Measurements from ENCODE around the gene ZNF283.
A peak's percentile ranks its signal among the peaks of the same experiment; 100 is the strongest.
"Not testable (repeated sequence)": the region's sequence is repeated elsewhere in the genome, so short reads cannot be mapped to it uniquely, and the experiment has no call there.

Gene ZNF283

DNA sequence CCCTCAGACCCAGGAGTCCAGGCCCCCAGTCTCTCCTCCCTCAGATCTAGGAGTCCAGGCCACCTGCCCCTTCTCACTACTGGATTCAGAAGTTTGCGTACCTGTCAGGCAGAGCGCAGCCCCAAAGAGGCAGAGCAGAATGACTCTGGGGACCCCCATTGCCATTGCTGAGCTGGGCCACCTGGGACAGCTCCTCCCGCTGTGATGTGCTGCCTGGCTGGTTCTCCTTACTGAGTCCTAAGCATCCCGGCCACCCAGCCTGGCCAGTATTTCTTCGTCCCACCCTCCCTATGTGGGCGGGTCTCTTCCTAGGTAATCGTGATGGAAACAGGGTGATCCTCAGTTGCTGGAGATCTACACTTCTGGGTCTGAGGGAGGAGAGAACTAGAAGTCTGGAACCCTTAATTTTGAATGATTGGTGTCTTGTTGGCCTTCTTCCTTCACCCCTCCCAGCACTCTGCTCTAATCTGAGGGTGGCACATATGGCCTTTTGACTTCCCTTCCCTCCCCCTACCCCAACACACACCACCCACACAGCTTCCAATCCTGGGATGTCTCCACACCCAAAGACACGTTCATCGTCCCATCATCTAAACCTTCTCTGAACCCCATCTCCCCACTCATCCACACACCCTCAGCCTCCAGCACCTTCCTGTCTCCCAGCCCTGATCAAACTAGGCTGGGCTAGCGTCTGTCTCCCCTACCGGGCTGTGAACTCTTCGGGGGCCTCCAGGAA, 24.7 kb upstream of the ZNF283 start, which contains the start of gene LYPD5:
LYPD5 (minus strand) TSS at position 232 of the 736 bp plus-strand sequence; CDS start at position 165, 67 bp downstream.
- DNase-seq, result no peak

DNA sequence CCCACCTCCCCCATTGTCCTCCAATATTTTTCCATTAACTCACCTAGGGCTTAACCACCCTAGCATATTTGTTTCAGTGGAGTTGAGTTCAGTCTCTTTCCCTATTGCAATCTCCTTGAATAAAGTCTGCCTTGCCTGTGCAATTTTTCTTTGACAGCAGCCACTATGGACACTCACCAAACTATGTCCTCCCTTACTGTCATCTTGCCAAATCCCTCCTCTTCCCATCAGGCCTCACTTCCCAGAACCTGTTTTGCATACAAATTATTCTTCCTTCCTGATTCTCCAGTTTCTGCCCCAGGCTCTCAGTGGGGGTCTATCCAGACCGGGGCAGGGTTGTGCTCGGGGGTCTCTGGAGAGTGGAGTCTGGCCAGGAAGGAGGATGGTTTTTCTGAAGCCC, 22.7 kb upstream of the ZNF283 start:
- DNase-seq, result no peak

DNA sequence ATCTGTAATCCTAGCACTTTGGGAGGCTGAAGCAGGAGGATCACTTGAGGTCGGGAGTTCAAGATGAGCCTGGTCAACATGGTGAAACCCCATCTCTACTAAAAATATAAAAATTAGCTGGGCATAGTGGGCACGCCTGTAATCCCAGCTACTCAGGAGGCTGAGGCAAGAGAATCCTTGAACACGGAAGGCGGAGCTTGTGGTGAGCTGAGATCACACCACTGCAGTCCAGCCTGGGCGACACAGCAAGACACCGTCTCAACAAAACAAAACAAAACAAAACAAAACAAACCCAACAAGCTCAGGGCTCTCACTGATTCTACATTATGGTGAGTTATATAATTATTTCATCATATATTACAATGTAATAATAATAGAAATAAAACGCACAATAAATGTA, 20.7 kb upstream of the ZNF283 start:
- not testable (repeated sequence) for DNase-seq

DNA sequence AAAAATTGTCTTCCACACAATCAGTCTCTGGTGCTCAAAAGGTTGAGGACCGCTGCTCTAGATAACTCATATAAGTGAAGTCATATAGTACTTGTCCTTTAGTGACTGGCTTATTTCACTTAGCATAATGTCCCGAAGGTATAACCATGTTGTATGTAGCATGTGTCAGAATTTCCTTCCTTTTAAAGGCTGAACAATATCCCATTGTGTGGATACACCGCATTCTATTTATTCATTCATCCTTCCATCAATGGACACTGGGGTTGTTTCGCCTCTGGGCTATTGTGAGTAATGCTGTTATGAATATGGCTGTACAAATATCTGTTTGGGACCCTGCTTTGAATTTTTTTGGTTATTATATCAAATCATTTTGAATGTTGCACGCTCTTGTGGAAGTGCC, 20.3 kb upstream of the ZNF283 start:
- DNase-seq, result no peak

DNA sequence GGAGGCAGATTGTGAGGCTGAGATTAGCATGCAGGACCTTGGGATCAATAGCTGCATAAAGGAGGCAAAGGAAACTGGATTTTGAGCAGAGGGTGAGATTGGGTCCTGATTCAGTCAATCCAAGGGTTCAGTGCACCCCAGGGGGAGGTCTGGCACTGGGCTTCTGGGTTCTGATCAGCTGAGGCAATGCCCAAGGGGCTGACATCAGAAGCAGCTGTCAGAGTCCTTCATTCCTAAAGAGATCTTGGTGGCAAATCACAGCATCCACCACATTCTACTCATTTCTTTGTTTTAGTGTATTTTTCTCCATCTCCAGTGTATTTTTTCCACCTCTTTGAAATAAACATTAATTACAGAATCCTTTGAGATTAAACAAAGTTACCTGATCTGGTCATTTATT, 19.5 kb upstream of the ZNF283 start:
- DNase-seq, result no peak

DNA sequence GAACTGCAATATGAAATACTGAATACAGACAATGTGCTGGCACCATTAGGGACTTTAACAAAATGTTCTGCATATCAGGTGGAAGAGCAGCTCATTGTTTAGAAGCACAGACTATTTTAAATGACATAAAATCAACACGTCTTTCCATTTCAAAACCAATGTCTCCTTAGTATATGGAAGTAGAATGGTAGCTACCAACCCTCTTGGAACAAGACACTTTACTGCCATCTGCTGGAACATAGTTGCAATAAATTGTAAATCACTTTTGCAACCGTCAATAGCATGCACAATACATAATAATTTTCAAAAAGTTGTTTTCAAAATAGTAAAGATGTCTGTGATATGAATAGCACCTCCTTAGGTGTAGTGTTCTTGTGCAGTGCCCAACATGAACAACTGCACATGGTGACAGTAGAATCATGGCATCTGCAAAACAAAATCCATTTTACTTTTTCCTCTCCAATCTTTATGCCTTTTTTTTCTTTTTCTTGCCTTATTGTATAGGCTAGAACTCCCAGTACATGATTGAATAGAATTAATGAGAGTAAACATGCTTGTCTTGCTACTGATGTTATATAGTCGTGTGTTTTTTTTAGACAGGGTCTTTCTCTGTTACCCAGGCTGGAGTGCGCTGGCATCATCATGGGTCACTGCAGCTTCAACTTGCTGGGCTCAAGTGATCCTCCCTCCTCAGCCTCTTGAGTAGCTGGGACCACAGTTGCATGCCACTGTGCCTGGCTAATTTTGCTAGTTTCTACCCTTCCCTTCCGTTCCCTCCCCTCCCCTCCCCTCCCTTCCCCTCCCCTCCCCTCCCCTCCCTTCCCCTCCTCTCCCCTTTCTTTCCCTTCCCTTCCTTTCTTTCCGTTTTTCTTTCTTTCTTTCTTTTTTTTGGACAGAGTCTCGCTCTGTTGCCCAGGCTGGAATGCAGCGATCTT, 17.1 kb upstream of the ZNF283 start:
- DNase-seq, result peak; percentile 52 to 64

DNA sequence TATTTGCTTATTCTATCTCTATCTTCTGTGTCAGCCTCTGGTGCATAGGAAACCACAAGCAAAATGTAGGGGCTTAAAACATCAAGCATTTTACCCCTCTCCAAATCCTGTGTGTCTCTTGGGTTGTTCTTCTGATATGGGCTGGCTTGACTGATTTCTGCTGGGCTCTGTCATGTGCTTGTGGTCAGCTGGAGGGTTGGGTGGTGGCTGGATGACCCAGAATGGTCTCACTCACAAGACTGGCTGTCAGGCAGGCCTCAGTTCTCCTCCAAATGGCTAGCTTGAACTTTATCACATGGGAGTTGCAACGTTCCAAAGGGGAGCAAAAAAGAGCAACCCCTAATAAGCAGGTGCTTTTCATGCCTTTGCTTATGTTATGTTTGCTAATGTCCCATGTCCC, 15.3 kb upstream of the ZNF283 start:
- no peak for DNase-seq

DNA sequence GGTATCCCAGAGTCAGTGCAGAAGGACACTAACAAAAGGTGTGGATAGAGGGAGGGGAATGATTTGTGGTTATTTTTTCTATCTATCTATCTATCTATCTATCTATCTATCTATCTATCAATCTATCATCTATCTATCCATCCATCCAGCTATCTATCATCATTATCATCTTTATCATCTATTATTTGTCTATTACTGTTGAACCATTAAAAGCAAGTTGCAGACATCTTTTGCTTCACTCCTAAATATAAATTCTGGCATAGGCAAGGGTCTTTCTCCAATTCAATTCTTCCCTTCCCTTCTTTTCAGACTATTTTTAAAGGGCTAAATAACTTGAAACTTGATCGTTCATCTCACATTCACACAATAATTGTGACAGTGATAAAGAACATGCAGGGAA, 14.9 kb upstream of the ZNF283 start:
- DNase-seq, result no peak

DNA sequence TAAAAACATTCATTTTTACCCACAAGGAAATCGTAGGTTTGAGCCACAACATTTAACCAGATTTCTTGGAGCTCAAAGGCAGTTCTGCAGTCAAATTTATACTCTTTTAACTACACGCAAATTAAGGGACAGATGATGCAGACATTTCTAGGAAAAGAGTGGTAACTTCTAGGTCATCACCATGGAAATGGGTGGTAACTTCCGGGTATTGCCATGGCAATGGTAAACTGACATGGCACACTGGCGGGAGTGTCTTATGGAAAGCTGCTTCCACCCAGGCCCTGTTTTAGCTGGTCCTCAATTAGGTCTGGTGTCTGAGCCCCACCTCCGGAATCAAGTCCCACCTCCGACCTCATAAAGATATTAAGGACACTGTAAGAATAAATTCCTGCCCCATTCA, 14.4 kb upstream of the ZNF283 start:
- no peak for DNase-seq

DNA sequence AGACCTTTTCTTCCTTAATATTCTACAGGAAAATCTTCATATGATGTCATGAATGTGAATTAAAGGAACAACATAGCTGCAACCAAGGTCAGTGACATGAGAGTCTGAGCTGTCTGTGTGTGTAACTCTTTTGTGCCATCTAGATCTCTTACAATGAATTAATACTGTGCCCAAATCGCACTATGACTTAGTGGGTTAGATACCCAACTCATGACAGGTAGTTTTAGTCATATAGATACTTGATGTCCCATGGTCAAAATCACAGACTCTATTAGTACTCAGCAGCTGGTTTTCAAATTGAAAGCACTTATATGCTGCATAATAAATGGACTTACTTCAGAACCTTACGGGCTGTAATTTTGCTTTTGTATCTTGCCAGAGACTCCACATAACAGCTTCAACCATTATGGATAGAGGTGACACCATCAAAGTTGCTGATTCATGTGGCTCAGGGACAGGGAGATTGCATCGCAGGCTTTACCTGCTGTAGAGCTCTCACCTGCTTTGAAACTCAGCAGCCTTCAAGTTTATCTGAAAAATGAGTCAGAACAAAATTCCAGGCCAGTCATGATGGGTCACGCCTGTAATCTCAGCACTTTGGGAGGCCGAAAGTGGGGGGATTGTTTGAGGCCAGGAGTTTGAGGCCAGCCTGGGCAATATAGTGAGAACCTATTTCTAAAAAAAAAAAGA, 12.3 kb upstream of the ZNF283 start:
- no peak for DNase-seq

DNA sequence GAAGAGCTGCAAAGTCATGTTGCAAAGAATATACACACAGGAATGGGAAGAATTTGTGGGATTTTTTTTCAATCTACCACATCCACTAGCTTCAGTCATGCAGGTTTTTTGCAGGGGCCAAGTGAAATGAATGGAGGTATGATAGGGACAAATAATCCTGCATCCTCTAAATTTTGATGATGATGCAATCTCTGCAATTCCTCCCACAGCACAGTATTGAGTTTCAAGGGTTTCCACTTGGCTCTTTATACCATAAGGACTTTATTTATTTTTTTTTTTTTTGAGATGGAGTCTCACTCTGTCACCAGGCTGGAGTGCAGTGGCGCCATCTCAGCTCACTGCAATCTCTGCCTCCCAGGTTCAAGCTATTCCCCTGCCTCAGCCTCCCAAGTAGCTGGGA, 9.7 kb upstream of the ZNF283 start:
- DNase-seq, result not testable (repeated sequence)

DNA sequence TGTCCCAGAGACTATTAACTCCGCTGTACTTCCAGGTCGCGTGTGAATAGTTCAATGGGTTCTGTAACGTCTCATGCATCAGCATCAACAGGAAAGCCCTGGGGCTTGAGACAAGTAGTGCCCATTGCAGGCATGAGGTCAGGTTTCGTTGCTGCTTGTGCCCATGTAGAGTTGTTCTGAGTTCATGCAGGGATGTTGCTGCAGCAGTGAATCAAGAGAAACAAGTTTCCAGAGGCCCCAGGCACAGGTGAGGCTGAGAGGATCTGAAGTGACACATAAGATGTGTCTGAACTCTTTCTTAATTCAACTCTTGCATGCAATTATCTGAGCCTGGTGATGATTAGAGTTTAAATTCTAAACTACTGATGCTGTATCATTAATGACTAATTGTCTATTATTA, 8.6 kb upstream of the ZNF283 start:
- DNase-seq, result no peak

DNA sequence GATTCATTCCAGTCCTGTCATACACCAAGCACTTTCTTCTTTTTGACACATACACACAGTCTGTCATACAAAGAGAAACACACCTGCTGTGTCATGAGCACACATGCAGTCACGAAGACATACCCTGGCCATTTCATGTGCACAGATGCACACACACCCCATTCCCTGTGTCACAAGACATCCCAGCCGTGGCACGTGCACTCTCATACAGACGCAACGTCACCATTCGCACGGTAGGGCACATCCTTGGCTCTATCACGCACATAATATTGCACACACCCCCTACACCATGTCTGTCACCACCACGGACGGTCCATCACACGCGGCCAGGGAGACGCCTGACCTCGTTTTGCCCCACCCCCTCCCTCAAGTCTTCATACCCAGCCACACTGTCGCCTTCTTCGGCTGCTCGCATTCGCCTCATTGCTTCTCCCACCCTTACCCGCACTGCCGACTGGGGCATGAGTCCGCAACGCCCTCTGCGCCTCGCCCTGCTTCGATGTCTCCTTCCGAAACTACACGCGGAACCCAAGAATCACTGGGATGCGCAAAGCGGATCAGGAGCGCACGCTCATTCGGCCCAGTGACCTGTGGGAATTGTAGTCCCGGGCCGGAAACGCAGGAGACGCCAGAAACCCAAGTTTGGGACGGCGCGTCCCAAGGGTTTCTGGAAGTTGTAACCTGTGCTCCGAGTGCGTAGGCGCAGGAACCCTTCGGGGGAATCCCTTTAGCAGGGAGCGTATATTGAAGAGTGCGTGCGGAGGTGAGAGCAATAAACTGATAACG, 6.8 kb upstream of the ZNF283 start:
- DNase-seq, result no peak

DNA sequence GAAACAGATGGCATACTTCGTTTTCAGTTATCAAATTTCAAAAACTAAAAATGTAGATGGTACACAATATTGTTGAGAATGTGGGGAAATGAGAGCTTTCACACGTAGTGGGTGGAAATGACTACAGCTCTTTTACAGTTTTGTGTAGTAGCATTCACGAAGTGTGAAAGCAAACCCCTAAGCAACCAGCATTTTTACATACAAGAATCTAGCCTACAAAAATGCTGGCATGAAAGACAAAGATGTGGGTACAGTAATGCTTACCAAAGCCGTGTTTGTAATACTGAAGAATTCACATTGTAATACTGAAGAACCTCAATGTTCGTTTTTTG, 6.3 kb upstream of the ZNF283 start:
- DNase-seq, result no peak

DNA sequence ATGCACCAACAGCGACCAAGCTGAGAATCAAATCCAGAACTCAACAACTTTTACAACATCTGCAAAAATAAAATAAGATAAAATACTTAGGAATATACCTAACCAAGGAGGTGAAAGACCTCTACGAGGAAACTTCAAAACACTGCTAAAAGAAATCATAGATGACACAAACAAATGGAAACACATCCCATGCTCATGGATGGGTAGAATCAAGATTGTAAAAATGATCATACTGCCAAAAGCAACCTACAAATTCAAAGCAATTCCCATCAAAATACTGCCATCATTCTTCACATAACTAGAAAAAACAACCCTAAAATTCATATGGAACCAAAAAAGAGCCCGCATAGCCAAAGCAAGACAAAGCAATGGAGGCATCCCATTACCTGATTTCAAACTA, 3.3 kb upstream of the ZNF283 start:
- DNase-seq, result not testable (repeated sequence)

DNA sequence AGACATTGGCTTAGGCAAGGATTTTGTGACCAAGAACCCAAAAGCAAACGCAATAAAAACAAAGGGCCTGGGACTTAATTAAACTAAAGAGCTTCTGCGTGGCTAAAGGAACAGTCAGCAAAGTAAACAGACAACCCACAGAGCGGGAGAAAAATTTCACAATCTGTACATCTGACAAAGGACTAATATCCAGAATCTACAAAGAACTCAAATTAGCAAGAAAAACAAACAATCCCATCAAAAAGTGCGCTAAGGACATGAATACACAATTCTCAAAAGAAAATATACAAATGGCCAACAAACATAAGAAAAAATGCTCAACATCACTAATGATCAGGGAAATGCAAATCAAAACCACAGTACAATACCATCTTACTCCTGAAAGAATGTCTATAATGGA, 2.5 kb upstream of the ZNF283 start:
- DNase-seq, result not testable (repeated sequence)

DNA sequence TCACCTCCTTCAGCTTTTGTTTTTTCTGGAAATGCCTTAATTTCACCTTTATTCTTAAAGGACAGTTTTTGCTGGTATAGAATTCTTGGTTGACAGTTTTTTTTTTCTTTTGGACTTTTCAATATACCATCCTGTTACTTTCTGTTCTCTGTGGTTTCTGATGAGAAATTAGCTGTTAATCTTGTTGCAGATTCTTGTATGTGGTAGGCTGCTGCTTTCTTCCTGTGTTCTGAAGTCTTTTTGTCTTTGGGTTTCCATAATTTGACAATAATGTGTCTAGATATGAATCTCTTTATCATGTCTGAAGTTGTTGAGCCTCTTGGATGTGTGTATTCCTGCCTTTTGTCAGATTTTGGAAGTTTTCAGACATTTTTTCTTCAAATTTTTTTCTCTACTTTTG, 12.0 kb downstream of the ZNF283 start:
- DNase-seq, result no peak

DNA sequence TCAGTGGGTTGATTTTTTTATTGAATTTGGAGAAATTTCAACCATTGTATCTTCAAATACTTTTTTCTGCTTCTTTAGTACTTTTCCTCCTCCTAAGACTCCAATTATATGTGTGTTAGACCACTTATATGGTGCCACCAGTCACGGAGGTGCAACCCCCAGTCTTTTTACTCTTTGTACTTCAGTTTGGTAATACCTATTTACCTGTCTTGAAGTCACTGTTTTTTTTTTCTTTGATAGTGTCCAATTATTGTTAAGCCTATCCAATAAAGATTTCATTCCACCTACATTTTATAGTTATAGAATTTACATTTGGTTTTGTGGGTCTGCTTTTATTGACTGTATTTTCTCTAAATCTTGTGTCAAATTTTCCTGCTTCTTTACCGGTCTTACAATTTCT, 14.9 kb downstream of the ZNF283 start:
- DNase-seq, result no peak

DNA sequence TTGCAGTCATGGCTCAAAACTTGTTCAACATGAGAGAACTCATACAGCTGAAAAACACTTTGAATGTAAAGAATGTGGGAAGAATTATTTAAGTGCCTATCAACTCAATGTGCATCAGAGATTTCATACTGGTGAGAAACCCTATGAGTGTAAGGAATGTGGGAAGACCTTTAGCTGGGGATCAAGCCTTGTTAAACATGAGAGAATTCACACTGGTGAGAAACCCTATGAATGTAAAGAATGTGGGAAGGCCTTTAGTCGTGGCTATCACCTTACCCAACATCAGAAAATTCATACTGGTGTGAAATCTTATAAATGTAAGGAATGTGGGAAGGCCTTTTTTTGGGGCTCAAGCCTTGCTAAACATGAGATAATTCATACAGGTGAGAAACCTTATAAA, 20.1 kb downstream of the ZNF283 start:
- no peak for DNase-seq

DNA sequence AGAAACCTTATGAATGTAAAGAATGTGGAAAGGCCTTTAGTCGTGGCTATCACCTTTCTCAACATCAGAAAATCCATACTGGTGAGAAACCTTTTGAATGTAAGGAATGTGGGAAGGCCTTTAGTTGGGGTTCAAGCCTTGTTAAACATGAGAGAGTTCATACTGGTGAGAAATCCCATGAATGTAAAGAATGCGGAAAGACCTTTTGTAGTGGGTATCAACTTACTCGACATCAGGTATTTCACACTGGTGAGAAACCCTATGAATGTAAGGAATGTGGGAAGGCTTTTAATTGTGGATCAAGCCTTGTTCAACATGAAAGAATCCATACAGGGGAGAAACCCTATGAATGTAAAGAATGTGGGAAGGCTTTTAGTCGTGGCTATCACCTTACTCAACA, 20.8 kb downstream of the ZNF283 start:
- no peak for DNase-seq

DNA sequence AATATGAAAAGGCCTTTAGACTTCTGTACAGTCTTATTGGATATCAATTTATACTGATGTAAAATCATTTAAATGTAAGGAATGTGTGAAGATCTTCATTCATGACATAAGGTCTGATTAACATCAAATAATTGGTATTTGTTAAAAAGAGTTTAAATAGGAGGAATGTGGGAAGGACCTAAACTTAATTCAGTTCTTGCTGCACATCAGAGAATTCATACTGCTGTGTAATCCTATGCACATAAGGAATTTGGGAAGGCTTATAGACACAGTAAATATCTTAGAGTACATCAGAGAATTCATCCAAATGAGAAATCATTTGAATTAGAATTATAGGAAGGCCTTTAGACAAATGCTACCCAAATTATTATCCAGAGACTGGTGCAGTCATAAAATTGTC, 21.7 kb downstream of the ZNF283 start:
- DNase-seq, result no peak

DNA sequence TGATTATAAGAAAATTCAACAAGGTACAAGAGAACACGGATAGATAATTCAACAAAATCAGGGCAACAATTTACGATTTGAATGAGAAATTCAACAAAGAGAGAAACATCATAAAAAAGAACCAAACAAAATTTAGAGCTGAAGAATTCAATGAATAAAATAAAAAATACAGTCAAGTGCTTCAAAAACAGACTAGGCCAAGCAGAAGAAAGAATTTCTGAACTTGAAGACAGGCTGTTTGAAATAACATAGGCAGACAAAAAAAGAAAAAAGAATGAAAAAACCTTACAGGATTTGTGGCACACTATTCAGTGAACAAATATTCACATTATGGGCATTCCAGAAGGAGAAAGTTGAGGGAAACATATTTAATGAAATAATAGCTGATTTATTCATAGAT, 31.1 kb downstream of the ZNF283 start:
- no peak for DNase-seq

DNA sequence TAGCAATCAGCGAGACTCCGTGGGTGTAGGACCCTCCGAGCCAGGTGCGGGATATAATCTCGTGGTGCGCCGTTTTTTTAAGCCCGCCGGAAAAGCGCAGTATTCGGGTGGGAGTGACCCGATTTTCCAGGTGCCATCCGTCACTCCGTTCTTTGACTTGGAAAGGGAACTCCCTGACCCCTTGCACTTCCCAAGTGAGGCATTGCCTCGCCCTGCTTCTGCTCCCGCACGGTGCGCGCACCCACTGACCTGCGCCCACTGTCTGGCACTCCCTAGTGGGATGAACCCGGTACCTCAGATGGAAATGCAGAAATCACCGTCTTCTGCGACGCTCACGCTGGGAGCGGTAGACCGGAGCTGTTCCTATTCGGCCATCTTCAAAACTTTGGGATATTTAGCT, 39.8 kb downstream of the ZNF283 start:
- DNase-seq, result not testable (repeated sequence)
